HG03039 (cell line): ENCODE measurements around the gene DGCR6L.
"Not testable (repeated sequence)": the region's sequence is repeated elsewhere in the genome, so short reads cannot be mapped to it uniquely, and the experiment has no call there.

Experiments
- ATAC-seq: cut with Tn5 transposase; IDR thresholded peaks from one replicate; pipeline ENCODE4 v1.9.1; 2021; ENCODE audit warnings: mild to moderate bottlenecking, moderate library complexity; ENCODE audit not compliant: unreplicated experiment

Gene DGCR6L

GRCh38 chr22:20277936-20278635, 41.8 kb downstream of the DGCR6L start:
- ATAC-seq = not testable (repeated sequence)

GRCh38 chr22:20276468-20276867, 43.4 kb downstream of the DGCR6L start:
- ATAC-seq = no peak

DNA sequence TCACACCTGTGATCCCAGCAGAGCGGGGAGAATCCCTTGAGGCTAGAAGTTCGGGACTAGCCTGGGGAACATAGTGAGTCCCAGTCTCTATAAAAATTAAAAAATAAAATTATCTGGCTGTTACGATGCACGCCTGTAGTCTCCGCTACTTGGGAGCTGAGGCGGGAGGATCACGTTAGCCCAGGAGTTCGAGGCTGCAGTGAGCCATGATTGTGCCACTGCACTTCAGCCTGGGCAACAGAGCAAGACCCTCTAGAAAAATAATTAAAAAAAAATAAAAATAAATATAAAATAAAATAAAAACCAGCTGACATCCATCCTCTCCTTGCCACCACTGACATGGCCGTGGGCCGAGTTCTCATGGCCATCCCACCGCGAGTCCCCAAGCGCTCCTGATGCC, 44.0 kb downstream of the DGCR6L start:
- ATAC-seq = no peak

- ATAC-seq = not testable (repeated sequence)
Observed at GRCh38 chr22:20275325-20275724, 44.5 kb downstream of the DGCR6L start.

GRCh38 chr22:20274374-20274773, 45.5 kb downstream of the DGCR6L start:
- ATAC-seq = not testable (repeated sequence)

DNA sequence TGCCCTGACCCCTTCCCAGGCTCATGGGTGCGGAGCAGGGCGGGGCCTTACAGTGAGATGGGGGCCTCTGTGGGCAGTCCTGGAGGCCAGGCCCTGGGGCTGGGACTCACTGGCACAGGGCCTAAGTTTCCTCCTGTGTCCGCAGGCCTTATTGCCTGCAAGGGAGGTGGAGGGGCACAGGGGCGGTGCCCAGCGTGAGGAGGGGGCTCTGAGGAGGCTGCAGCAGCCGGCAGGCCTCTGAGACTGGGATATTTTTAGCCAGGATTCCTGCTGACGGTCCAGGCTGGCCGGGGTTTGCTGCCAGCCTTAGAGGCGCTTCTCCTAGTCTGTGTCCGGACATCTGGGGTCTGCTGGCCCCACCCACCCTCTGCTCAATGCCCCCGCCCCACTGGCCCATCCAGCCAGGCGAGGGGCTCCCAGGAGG, 46.1 kb downstream of the DGCR6L start:
- no peak for ATAC-seq

GRCh38 chr22:20272700-20273099, 47.2 kb downstream of the DGCR6L start:
- no peak for ATAC-seq

DNA sequence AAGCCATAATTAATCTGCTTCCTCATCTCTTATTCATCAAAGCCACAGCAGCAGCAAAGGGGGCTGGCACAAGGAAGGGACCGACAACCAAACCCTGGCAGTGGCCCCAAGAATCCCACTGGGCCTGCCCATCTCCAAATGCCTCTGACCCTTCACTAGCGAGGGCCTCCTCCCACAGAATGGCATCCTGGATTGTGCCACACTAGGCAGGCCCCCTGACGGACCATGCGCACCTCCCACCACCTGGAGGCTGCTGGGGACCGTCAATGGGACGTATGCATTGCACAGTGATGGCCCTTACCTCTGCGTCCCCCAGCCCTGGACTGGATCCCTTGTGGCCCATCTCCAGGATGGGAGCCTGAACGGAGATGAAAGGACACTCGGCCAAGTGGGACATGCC, 47.7 kb downstream of the DGCR6L start:
- no peak for ATAC-seq

- no peak for ATAC-seq
Observed at GRCh38 chr22:20271114-20271994, 48.5 kb downstream of the DGCR6L start.

- ATAC-seq = not testable (repeated sequence)
Observed at GRCh38 chr22:20270190-20271113, 49.4 kb downstream of the DGCR6L start.

DNA sequence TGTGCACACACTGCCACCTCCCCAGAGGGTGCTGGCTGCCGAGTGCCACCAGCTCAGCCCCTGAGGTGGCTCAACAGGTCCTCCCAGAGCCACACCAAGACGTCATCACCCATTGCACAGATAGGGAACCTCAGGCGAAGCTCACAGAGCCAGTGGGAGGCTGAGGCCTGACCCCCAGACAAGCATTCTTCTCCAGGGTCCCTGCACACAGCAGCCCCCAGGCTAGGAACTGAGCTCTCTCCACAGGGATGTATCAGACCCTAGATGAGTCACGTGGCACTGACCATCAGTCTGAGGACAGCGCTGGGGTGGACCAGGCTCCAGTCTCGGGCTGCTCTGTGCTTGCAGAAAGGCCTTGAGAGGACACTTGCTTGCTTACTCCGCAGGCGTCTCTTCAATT, 50.2 kb downstream of the DGCR6L start:
- ATAC-seq = not testable (repeated sequence)

GRCh38 chr22:20269201-20269600, 50.7 kb downstream of the DGCR6L start:
- ATAC-seq = not testable (repeated sequence)

DNA sequence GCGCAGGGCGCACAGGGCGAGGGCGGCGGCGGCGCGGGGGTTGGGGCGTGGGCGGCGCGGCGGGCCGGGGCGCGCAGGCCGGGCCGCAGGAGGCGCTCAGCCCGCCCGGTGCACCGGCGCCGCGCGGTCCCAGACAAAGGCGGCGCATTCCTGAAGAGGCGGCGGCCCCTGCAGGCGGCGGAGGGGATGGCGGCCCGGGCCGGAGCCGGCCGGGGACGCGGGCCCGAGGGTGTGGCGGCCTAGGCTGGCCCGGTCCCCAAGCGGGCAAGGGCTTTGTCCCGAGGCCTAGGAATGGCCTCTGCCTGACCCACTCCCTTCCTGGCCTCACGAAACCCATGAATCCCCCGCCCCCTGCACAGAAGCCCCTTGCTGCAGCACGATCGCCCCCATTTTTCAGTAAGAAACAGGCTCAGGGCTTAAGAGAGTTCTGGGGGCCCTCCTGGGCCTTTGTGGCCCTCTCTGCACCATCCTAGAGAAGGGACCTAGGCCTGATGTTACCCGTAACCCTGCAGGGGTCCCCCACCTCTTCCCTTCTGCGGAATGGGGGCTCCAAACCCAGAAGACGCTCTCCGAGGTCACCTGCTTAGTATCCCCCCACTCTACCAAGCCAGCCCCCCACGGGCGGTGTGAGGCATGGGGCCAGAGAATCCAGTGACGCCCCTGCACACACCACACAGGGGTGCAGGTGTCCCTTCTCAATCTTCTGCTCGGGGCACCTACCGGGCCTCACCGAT, 51.4 kb downstream of the DGCR6L start, which contains the start of gene RTN4R:
RTN4R (minus strand) TSS at position 40 of the 734 bp plus-strand sequence. CDS start 226 bp downstream, outside the sequence.
- no peak for ATAC-seq

DNA sequence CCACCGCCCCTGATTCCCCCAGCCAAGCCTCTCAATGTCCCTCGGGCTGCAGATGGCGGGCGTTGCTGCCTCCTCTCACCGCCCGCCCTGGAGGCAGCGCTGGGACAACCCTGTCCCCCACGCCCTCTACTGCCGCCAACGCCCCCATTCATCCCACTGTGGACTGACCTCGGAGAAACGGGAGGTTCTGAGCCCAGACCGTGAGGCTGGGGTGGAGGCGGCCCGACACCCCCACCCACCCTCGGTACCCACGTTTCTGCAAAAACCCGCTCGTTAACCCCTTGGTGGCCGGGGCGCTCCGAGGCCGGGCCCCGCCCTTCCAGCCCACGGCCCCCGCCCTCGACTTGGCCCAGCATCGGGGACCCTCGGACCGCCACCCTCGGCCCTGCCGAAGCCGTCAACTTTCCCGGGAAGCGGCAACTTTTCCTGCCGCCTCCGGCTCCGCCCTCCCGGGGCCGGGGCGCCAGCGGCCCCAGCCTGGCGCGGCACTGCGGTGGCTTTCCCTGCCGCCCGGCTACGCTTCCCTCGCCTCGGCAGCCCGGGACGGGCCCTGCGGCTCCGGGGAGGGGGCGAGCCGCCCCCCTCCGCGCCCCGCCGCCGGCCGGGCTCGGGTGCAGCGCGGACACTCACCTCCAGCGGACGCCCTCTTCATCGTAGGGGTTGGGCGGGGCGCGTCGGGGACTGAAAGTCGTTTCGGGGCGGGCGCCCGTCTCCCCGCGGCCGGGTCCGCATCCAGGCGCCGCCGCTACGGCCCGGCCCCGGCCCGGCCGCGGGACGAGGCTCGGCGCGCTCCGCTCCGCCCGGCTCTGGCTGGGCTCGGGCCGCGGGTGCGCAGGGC, 52.2 kb downstream of the DGCR6L start:
- no peak for ATAC-seq

- ATAC-seq = not testable (repeated sequence)
Observed at GRCh38 chr22:20266667-20267440, 53.0 kb downstream of the DGCR6L start.

- ATAC-seq = not testable (repeated sequence)
Observed at GRCh38 chr22:20265772-20266666, 53.8 kb downstream of the DGCR6L start.
